Gastroesophageal sphincter (tissue), 4 donors: ENCODE measurements around the gene BLOC1S6. TPM values are rescaled to one million over a fixed set of nuclear protein-coding genes. Genes with fewer than 3 reads are reported as not detected.

Source experiments
- ATAC-seq: fragments of 150-250 bp; one replicate; pipeline ENCODE4 v1.9.1; 2016; ENCODE audit warnings: mild to moderate bottlenecking, moderate library complexity
- H3K27ac ChIP-seq, 4 donors: fragments of 200-600 bp; sonication (generic) in 3 of 4; 1 replicate in 3 of 4; 2 replicates in 1 of 4; pipeline ENCODE4 v1.5.1; 2016 to 2019
- H3K27me3 ChIP-seq: fragments of 200-600 bp; sonication (generic); one replicate; pipeline ENCODE4 v1.5.1; 2019
- H3K36me3 ChIP-seq, 2 donors: fragments of 200-600 bp; sonication (generic); one replicate each; pipeline ENCODE4 v1.5.1; 2019; ENCODE audit warnings: control low read depth in 1 of 2
- H3K4me1 ChIP-seq, 3 donors: fragments of 200-600 bp; sonication (generic); 1 replicate in 2 of 3; 2 replicates in 1 of 3; pipeline ENCODE4 v1.5.1; 2016 to 2019; ENCODE audit warnings: control low read depth in 2 of 3
- H3K4me3 ChIP-seq, 2 donors: fragments of 200-600 bp; sonication (generic); one replicate each; pipeline ENCODE4 v1.5.1; 2019; ENCODE audit warnings: mild to moderate bottlenecking in 1 of 2, moderate library complexity in 1 of 2
- H3K9me3 ChIP-seq, 3 donors: fragments of 200-600 bp; sonication (generic); one replicate each; pipeline ENCODE4 v1.5.1; 2017 to 2019; ENCODE audit warnings: control low read depth in 2 of 3
- EP300 ChIP-seq: sonication (generic); formaldehyde crosslinking; IDR thresholded peaks from one replicate; pipeline ENCODE4 v1.6.1; 2017; ENCODE audit warnings: antibody characterized with exemption, mild to moderate bottlenecking
- POLR2A ChIP-seq, 2 donors: fragments of 450-650 bp; IDR thresholded peaks; one replicate each; pipeline ENCODE4 v1.6.1; 2017; ENCODE audit warnings: antibody characterized with exemption in 2 of 2, mild to moderate bottlenecking in 2 of 2, moderate library complexity in 1 of 2
- POLR2AphosphoS5 ChIP-seq: sonication (generic); formaldehyde crosslinking; IDR thresholded peaks from one replicate; pipeline ENCODE4 v1.6.1; 2017; ENCODE audit warnings: antibody characterized with exemption
- WGBS, 2 donors: methylation state at CpG; one replicate each; pipeline ENCODE4 v1.1.5; 2018; ENCODE audit warnings: low coverage in 1 of 2; 5-methylcytosine and 5-hydroxymethylcytosine counted together
- total RNA-seq, 4 donors: library from RNA; depleted of rRNA; stranded (reverse); fragments of >200 nt; gene quantifications; one replicate each; pipeline ENCODE4 v1.1.0, GENCODE V29; 2016
- TF ChIP-seq, protein P1 (sequence below), 4 experiments: fragments of 200-600 bp in 2 of 4; fragments of 450-650 bp in 2 of 4; sonication (generic) in 1 of 4; IDR thresholded peaks; one replicate each; pipeline ENCODE4 v1.5.1; 2017 to 2019; ENCODE audit warnings: antibody characterized with exemption in 4 of 4, mild to moderate bottlenecking in 2 of 4, moderate library complexity in 2 of 4

BLOC1S6 gene
- total RNA-seq, 4 donors from 2014 or later = 43.7 to 87.8 (median 54.3) TPM

DNA sequence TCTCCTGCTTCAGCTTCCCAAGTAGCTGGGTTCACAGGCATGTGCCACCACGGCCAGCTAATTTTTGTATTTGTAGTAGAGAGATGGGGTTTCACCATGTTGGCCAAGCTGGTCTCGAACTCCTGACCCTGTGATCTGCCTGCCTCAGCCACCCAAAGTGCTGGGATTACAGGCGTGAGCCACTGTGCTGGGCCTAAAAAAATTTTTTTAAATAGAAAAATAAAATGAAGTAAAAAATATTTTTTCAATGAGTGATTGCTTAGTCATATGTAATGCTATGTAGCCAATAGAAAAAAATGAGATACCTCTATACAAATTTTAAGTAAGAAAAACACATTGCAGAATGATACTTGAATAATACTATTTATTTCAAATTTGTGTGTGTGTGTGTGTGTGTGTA, 36.7 kb upstream of the BLOC1S6 start:
- ATAC-seq = no peak
- H3K27ac ChIP-seq = no peak overlapping the region
- H3K9me3 ChIP-seq = no peaks in the 10 kb centered on the region
- H3K4me1 ChIP-seq = no peaks in the 10 kb centered on the region
- 87% methylated on average over 3 of the region's 3 CpGs; no CpG with 5 or more reads in 1 of the 2 donors for WGBS, 2 donors
- no peaks in the 10 kb centered on the region for H3K27me3 ChIP-seq
- no peaks in the 10 kb centered on the region for H3K36me3 ChIP-seq
- no peak overlapping the region for H3K4me3 ChIP-seq
- TF ChIP-seq POLR2AphosphoS5 (no peak), EP300 (no peak), POLR2A (IDR thresholded peaks at IDR 0.05) (no peak)
- TF ChIP-seq, protein P1, sequence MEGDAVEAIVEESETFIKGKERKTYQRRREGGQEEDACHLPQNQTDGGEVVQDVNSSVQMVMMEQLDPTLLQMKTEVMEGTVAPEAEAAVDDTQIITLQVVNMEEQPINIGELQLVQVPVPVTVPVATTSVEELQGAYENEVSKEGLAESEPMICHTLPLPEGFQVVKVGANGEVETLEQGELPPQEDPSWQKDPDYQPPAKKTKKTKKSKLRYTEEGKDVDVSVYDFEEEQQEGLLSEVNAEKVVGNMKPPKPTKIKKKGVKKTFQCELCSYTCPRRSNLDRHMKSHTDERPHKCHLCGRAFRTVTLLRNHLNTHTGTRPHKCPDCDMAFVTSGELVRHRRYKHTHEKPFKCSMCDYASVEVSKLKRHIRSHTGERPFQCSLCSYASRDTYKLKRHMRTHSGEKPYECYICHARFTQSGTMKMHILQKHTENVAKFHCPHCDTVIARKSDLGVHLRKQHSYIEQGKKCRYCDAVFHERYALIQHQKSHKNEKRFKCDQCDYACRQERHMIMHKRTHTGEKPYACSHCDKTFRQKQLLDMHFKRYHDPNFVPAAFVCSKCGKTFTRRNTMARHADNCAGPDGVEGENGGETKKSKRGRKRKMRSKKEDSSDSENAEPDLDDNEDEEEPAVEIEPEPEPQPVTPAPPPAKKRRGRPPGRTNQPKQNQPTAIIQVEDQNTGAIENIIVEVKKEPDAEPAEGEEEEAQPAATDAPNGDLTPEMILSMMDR (IDR thresholded peaks at IDR 0.05) = no peak

DNA sequence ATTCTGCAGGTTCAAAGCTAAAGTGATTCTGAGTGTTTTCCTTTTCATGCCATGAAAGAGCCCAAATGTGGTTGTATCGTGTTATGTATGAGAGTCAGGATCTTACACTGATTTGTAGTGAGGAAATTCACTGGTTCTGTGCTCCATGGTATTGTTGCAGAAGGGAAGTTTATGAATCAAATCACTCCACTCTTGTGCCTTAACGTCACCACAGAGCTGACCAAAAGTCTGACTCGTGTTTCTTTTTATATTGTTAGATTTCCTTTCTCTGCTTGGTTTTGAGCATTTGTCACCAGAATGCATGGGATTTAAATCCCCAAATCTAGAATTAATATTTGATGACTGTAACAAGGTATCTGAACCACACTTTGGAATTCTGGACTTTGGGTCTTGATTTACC, 35.5 kb upstream of the BLOC1S6 start:
- Histone ChIP-seq H3K36me3 (no peaks in the 10 kb centered on the region), H3K27ac (no peak overlapping the region), H3K27me3 (no peaks in the 10 kb centered on the region), H3K4me3 (no peak overlapping the region), H3K4me1 (no peaks in the 10 kb centered on the region), H3K9me3 (no peaks in the 10 kb centered on the region)
- no peak for ATAC-seq
- no peak for TF ChIP-seq POLR2A (IDR thresholded peaks at IDR 0.05)
- no peak for TF ChIP-seq EP300
- WGBS, 2 donors = 57 to 71% methylated on average over 3 of the region's 3 CpGs

DNA sequence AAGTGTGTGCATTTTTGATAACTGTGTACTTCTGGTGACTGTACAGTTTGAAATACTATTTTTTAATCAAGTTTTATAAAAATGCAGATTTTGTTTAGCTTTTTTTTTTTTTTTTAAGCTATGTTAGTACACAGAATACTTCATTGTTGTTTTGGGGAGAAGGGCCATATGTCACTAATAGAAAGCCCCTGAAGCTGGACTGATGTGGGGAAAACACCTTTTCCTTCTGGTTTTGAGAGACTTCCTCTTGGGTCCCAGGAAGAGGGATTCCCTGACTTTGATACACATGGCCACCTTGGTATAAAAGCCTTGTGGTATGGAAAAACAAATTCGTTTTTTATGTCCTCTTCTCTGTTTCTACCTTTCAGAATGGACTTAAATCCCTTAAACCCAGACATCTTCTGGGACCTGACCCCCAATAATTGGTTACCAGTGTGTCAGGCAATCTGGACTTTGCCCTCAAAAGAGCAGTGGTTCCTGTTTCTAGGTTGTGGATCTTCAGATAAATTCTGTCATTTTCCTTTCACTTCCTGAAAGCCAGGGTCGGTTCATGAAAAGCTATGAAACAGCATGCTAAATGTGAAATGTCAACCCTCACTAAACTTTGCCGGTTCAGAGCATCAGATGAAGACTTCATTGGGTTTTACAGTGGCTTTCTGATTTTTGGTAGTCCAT, 31.1 kb upstream of the BLOC1S6 start:
- no peaks in the 10 kb centered on the region for H3K4me1 ChIP-seq
- no peak overlapping the region for H3K4me3 ChIP-seq
- H3K36me3 ChIP-seq = no peaks in the 10 kb centered on the region
- H3K27me3 ChIP-seq = no peaks in the 10 kb centered on the region
- WGBS, 2 donors = 34 to 50% methylated on average over 2 of the region's 3 CpGs
- no peak for TF ChIP-seq POLR2AphosphoS5
- TF ChIP-seq EP300 = no peak
- no peak overlapping the region for H3K27ac ChIP-seq
- no peaks in the 10 kb centered on the region for H3K9me3 ChIP-seq
- no peak for ATAC-seq

DNA sequence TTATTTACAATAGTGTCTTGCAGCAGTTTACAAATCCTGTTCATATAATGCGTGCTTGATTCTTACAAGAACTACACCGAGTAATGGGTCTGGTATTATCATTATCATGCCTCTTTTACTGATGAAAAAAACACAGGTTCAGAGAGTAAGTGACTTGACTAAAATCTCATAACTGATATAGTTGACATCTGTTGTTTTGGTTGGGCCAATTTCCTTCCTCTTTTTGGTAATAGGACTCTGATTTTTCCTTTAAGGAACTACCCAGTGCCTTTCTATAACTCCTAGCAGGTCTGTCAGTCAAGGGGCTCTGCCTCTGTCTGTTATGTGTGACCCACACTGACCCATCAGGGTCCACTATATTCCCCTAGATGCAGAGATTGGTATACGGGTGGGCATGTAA, 14.6 kb upstream of the BLOC1S6 start:
- ATAC-seq = no peak
- H3K9me3 ChIP-seq = no peaks in the 10 kb centered on the region
- H3K4me1 ChIP-seq = no peaks in the 10 kb centered on the region
- TF ChIP-seq EP300 (no peak), POLR2A (IDR thresholded peaks at IDR 0.05) (no peak), POLR2AphosphoS5 (no peak)
- TF ChIP-seq, protein P1 (IDR thresholded peaks at IDR 0.05) = no peak
- no peak overlapping the region for H3K4me3 ChIP-seq
- no peaks in the 10 kb centered on the region for H3K36me3 ChIP-seq
- H3K27me3 ChIP-seq = no peaks in the 10 kb centered on the region
- WGBS, 2 donors = 48 to 67% methylated on average over 2 to 3 of the region's 3 CpGs
- H3K27ac ChIP-seq = no peak overlapping the region

DNA sequence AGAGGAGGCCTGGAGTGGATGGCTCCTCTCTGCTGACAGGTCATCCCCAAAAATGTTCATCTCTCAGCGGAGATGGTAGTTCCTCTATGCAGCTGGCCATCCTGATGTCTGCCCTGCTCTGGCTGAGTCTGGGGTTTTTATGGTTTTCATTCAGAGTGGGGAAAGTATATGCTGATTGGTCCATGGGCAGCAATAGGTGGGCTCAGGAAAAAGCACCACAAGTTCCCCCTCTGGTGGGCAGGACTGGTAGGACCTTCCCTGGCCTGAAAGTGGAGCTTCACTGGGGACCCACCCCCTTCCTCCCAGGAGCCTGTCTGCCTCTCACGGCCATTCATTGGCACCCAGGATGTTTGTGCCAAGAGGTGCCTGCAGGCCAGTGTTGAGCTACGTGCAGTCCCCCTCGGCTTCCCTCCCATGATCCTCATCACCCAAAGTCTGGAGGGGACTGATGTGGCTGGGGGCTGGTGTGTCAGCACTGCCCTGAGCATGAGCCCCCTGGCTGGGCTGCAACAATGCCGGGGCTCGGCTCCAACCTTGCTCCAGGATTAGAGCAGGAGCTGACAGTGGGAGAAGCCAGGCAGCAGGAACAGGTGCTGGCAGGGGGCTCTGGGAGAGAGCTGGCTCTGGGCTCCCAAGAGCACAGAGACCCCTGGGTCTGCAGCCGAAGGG, 13.1 kb upstream of the BLOC1S6 start:
- ATAC-seq = no peak
- Histone ChIP-seq H3K36me3 (no peaks in the 10 kb centered on the region), H3K4me3 (no peak overlapping the region), H3K27me3 (no peaks in the 10 kb centered on the region), H3K9me3 (no peaks in the 10 kb centered on the region), H3K4me1 (peaks cover 0 to 6% (median 0%) of the 10 kb centered on the region in 3 donors), H3K27ac (no peak overlapping the region)
- TF ChIP-seq, protein P1 (IDR thresholded peaks at IDR 0.05) = peak in 1 of 4 experiments; percentile 25
- no peak for TF ChIP-seq EP300
- WGBS, 2 donors = 81% methylated on average over 3 of the region's 7 CpGs; no CpG with 5 or more reads in 1 of the 2 donors

DNA sequence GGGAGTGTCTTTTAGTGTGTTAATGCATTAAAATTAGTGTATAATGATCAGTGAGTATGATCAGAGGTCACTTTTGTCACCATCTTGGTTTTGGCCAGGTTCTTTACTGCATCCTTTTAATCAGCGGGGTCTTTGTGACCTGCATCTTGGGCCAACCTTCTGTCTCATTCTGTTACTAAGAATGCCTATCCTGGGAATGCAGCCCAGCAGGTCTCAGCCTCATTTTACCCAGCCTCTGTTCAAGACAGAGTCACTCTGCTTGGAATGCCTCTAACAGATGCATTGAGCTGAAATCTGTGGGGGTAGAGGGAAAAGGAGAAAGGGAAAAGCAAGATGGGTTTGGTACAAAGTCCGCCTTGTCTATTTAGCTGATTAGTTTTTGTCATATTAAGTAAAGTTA, 5.3 kb upstream of the BLOC1S6 start:
- Histone ChIP-seq H3K9me3 (no peaks in the 10 kb centered on the region), H3K4me3 (no peak overlapping the region), H3K27ac (no peak overlapping the region), H3K4me1 (peaks cover 3 to 30% (median 9%) of the 10 kb centered on the region in 3 donors), H3K36me3 (no peaks in the 10 kb centered on the region), H3K27me3 (no peaks in the 10 kb centered on the region)
- TF ChIP-seq POLR2A (IDR thresholded peaks at IDR 0.05) (no peak), POLR2AphosphoS5 (no peak), EP300 (no peak)
- TF ChIP-seq, protein P1 (IDR thresholded peaks at IDR 0.05) = no peak
- WGBS, 2 donors = 83 to 89% methylated on average over 1 to 2 of the region's 2 CpGs
- no peak for ATAC-seq
